Loucy (cell line): ENCODE measurements around the gene DHX29.

Experiments used
- H2AFZ ChIP-seq: fragments of 200-600 bp; sonication (generic); 2 replicates; pipeline ENCODE4 v1.6.0; 2016; ENCODE audit warnings: antibody characterized with exemption, mild to moderate bottlenecking, low read length, moderate library complexity
- H3F3A ChIP-seq: fragments of 200-600 bp; 2 replicates; pipeline ENCODE4 v1.6.0; 2016; ENCODE audit warnings: antibody characterized with exemption, low read depth, mild to moderate bottlenecking
- H3K27me3 ChIP-seq: fragments of 200-600 bp; sonication (generic); 2 replicates; pipeline ENCODE4 v1.6.1; 2014; ENCODE audit warnings: low read length, mild to moderate bottlenecking; ENCODE audit not compliant: insufficient read depth, poor library complexity, severe bottlenecking
- H3K36me3 ChIP-seq: fragments of 200-600 bp; sonication (generic); 2 replicates; pipeline ENCODE4 v1.6.1; 2016; ENCODE audit warnings: low read length; ENCODE audit not compliant: insufficient read depth
- H3K4me1 ChIP-seq: fragments of 200-600 bp; sonication (generic); 2 replicates; pipeline ENCODE4 v1.5.1; 2014; ENCODE audit warnings: low read length, mild to moderate bottlenecking; ENCODE audit not compliant: insufficient read depth, poor library complexity, severe bottlenecking
- H3K4me2 ChIP-seq: fragments of 200-600 bp; sonication (generic); 2 replicates; pipeline ENCODE4 v1.6.0; 2014; ENCODE audit warnings: antibody characterized with exemption, low read length, low read depth, mild to moderate bottlenecking; ENCODE audit not compliant: poor library complexity, severe bottlenecking
- H3K4me3 ChIP-seq: fragments of 200-600 bp; sonication (generic); 2 replicates; pipeline ENCODE4 v1.5.1; 2014; ENCODE audit warnings: low read length, mild to moderate bottlenecking, mixed read lengths; ENCODE audit not compliant: poor library complexity, severe bottlenecking
- H3K79me2 ChIP-seq: fragments of 200-600 bp; sonication (generic); 2 replicates; pipeline ENCODE4 v1.6.1; 2014; ENCODE audit warnings: low read length; ENCODE audit not compliant: insufficient read depth
- H3K9ac ChIP-seq: fragments of 200-600 bp; sonication (generic); 2 replicates; pipeline ENCODE4 v1.6.0; 2014; ENCODE audit warnings: mild to moderate bottlenecking, low read depth, low read length, moderate library complexity; ENCODE audit not compliant: poor library complexity, severe bottlenecking
- H3K9me2 ChIP-seq: fragments of 200-600 bp; sonication (generic); replicated peaks from 2 replicates; pipeline ENCODE4 v1.6.1; 2016; ENCODE audit warnings: low read depth, low read length, mixed read lengths
- H3K9me3 ChIP-seq: fragments of 200-600 bp; sonication (generic); 2 replicates; pipeline ENCODE4 v1.6.1; 2014; ENCODE audit warnings: mild to moderate bottlenecking, antibody characterized with exemption, low read length, low read depth; ENCODE audit not compliant: insufficient read depth
- H4K20me1 ChIP-seq: fragments of 200-600 bp; sonication (generic); 2 replicates; pipeline ENCODE4 v1.6.0; 2014; ENCODE audit warnings: antibody characterized with exemption, low read length, mild to moderate bottlenecking; ENCODE audit not compliant: insufficient read depth, poor library complexity, severe bottlenecking
- CTCF ChIP-seq: fragments of 200-600 bp; sonication (generic); conservative IDR thresholded peaks from 2 replicates; pipeline ENCODE4 v1.5.1; 2014; ENCODE audit warnings: mild to moderate bottlenecking, antibody characterized with exemption, low read length
- EZH2phosphoT487 ChIP-seq: fragments of 200-600 bp; IDR thresholded peaks from 2 replicates; pipeline ENCODE4 v1.6.1; 2018; ENCODE audit warnings: antibody characterized with exemption, mild to moderate bottlenecking, moderate library complexity, borderline replicate concordance

DHX29 gene

GRCh38 chr5:55218967-55219366 is 88.5 kb downstream of the DHX29 start:
- H3K27me3 ChIP-seq, result no peaks in the 10 kb centered on the region
- no peak for TF ChIP-seq CTCF
- no peak for TF ChIP-seq EZH2phosphoT487
- H3F3A ChIP-seq, result no peaks in the 10 kb centered on the region
- H3K4me2 ChIP-seq, result no peak overlapping the region
- H3K79me2 ChIP-seq, result no peaks in the 10 kb centered on the region
- H3K4me3 ChIP-seq, result no peak overlapping the region
- no peak overlapping the region for H2AFZ ChIP-seq
- H3K4me1 ChIP-seq, result no peaks in the 10 kb centered on the region
- no peak overlapping the region for H3K9ac ChIP-seq
- no peaks in the 10 kb centered on the region for H3K36me3 ChIP-seq
- no peaks in the 10 kb centered on the region for H3K9me2 ChIP-seq
- H3K9me3 ChIP-seq, result no peaks in the 10 kb centered on the region
- H4K20me1 ChIP-seq, result no peaks in the 10 kb centered on the region

DNA sequence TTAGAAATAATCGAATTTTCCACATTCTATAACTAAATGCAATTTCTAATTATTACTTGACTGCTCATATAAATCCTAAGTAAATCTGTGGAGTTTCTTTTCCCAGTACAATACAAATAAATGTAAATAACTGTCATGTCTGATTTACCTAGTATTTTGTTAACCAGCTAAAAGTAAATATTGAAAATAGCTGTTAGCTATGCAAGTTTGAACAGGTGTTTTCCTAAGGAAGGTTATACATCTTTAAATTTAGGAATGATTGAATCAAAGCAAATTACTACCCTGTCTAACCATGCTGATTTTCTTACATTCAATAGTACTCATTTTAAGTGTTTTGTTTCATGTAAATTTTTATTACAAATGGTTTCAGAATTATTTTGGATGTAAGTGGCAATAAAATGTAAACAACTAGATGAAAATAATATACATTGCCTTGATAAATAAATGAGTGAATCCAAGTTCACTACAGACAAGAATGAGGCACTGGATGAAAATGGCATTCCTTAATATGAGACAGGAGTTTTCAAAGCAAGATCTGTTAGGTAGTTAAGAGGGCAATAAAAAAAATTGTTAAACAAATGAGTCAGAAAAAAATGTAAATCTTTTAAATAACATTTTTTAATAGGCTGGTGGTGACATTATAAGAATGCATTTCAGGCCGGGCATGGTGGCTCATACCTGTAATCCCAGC is 96.2 kb downstream of the DHX29 start:
- Histone ChIP-seq H3K9me2 (peaks cover 3% of the 10 kb centered on the region; the same call in 1 of the 2 replicates), H3K9me3 (no peaks in the 10 kb centered on the region), H4K20me1 (no peaks in the 10 kb centered on the region), H3F3A (no peaks in the 10 kb centered on the region), H3K9ac (no peak overlapping the region), H2AFZ (no peak overlapping the region), H3K4me3 (no peak overlapping the region), H3K36me3 (no peaks in the 10 kb centered on the region), H3K27me3 (no peaks in the 10 kb centered on the region), H3K4me1 (no peaks in the 10 kb centered on the region), H3K4me2 (no peak overlapping the region), H3K79me2 (no peaks in the 10 kb centered on the region)
- TF ChIP-seq EZH2phosphoT487 (no peak), CTCF (no peak)
